Astrocyte of the spinal cord (primary cell): Measurements from ENCODE around the gene ARAP2.

Experiments
- DNase-seq: peaks from one replicate; pipeline ENCODE4 v3.0.0; 2011; ENCODE audit warnings: low read depth, low spot score
- H3K4me3 ChIP-seq: 2 replicates; pipeline ENCODE4 v1.5.1; 2011; ENCODE audit warnings: low read depth, mild to moderate bottlenecking, low read length, moderate library complexity
- CTCF ChIP-seq: IDR thresholded peaks from 2 replicates; pipeline ENCODE4 v1.5.1; 2012; ENCODE audit warnings: low read depth, mild to moderate bottlenecking, low read length, inconsistent platforms
- in situ Hi-C: cut with HindIII; loops from 2 replicates; pipeline ENCODE4 v1.10.0; 2017; ENCODE audit warnings: low sequenced_read_pairs

The ARAP2 gene

GRCh38 chr4:36285784-36286480 is 41.6 kb upstream of the ARAP2 start:
- in situ Hi-C loops = no loop called here

DNA sequence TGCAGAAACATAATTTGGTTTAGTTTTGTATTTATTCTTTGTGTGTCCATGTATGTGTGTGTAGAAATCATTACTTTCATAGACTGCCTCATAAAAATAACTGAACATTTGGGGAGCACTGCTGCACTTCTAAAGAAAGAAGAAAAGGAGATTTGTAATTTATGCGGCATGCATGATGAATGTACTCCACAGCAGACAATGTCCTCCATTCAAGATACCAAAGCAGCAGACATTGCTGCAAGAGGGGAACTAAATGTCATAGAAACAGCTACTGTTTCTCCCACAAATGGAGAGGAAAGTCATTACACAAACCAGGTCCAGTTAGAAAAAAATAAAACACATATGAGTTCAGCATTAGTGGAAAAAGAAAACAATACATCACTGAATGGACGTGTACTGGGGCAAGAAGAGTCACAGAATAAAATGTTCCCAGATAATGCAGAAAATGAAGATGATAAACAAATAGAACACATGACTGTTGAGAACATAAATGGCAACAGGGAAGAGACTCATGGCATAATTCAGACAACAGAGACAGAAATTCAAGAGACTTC is 39.7 kb upstream of the ARAP2 start:
- H3K4me3 ChIP-seq = no peak overlapping the region
- no peak for TF ChIP-seq CTCF
- in situ Hi-C loops = no loop called here
- DNase-seq = no peak

More at GRCh38 chr4:36285784-36286480, 41.6 kb upstream of the ARAP2 start:
- TF ChIP-seq CTCF = no peak
- no peak overlapping the region for H3K4me3 ChIP-seq
- DNase-seq = no peak

GRCh38 chr4:36282503-36283030 is 38.3 kb upstream of the ARAP2 start:
- no peak for TF ChIP-seq CTCF
- no peak overlapping the region for H3K4me3 ChIP-seq
- in situ Hi-C loops = no loop called here
- no peak for DNase-seq

- in situ Hi-C loops = no loop called here
- no peak for TF ChIP-seq CTCF
- no peak for DNase-seq
- H3K4me3 ChIP-seq = no peak within 1 kb of the TSS
Measured at GRCh38 chr4:36281384-36282106, 37.2 kb upstream of the ARAP2 start, which contains the start of gene DTHD1. Gene DTHD1, plus strand, starts transcription at chr4:36281616. Its CDS starts 143 bp downstream, at chr4:36281759.

DNA sequence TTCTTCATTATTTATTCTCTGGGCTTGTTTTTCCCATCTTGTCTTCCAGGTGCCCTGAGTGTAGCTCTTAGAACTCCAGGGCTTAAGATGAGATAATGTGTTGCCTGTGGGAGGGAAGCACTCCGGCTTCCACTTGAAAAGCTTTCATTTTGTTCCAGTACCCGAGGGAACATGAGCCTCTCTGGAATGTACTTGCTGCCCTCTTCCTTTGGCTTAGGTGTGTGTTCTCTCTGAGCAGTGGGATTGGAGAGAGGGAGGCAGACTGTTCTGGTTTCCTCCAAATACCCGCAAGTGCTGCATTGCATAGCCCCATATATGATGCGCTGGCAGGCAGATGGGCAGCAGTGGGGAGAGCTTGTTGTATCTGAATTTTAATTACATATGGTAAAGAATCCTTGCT is 36.2 kb upstream of the ARAP2 start:
- DNase-seq = no peak
- in situ Hi-C loops = no loop called here
- TF ChIP-seq CTCF = no peak
- no peak overlapping the region for H3K4me3 ChIP-seq

GRCh38 chr4:36278789-36279188 is 34.5 kb upstream of the ARAP2 start:
- no peak for DNase-seq
- H3K4me3 ChIP-seq = no peak overlapping the region
- in situ Hi-C loops = no loop called here
- TF ChIP-seq CTCF = no peak
